Activated CD4-positive, CD25-positive, alpha-beta regulatory T cell (primary cell): ENCODE data around the gene RPL10L.

Experiments
- DNase-seq, 4 experiments: peaks; one replicate each; lab custom pipeline; 2025; lab: John Stamatoyannopoulos, UW

Gene RPL10L

GRCh38 chr14:46651526-46652144, at the start of gene RPL10L:
RPL10L (minus strand) TSS chr14:46651781; CDS start chr14:46651736, 45 bp downstream.
- DNase-seq, result no peak

GRCh38 chr14:46691819-46692218, 40.2 kb upstream of the RPL10L start:
- no peak for DNase-seq

GRCh38 chr14:46686652-46687051, 35.1 kb upstream of the RPL10L start:
- no peak for DNase-seq

GRCh38 chr14:46672128-46672527, 20.5 kb upstream of the RPL10L start:
- no peak for DNase-seq

GRCh38 chr14:46663382-46663781, 11.8 kb upstream of the RPL10L start:
- no peak for DNase-seq

- no peak for DNase-seq
These were observed 10.1 kb upstream of the RPL10L start for GRCh38 chr14:46661728-46662127.

- no peak for DNase-seq
These were observed 1.6 kb upstream of the RPL10L start for GRCh38 chr14:46653031-46653755.

- no peak for DNase-seq
These were observed 4.8 kb downstream of the RPL10L start for GRCh38 chr14:46646796-46647195.

- no peak for DNase-seq
These were observed 24.7 kb downstream of the RPL10L start for GRCh38 chr14:46626876-46627275.
